ENCODE data around the gene CELF5.
A peak's percentile ranks its signal among the peaks of the same experiment; 100 is the strongest.

Gene CELF5

GRCh38 chr19:3243819-3244700 lies 19.6 kb downstream of the CELF5 start:
- DNase-seq (ENCODE audit: low spot score) = peak; percentile 77

GRCh38 chr19:3245050-3245449 lies 20.6 kb downstream of the CELF5 start:
- no peak for DNase-seq (ENCODE audit: low spot score)

GRCh38 chr19:3248728-3249326 lies 24.4 kb downstream of the CELF5 start:
- DNase-seq (ENCODE audit: low spot score) = no peak

GRCh38 chr19:3249408-3249807 lies 24.9 kb downstream of the CELF5 start:
- no peak for DNase-seq (ENCODE audit: low spot score)

- no peak for DNase-seq (ENCODE audit: low spot score)
Measured at GRCh38 chr19:3250675-3251074, 26.2 kb downstream of the CELF5 start.

- no peak for DNase-seq (ENCODE audit: low spot score)
Measured at GRCh38 chr19:3251229-3251628, 26.8 kb downstream of the CELF5 start.

GRCh38 chr19:3252650-3253049 lies 28.2 kb downstream of the CELF5 start:
- DNase-seq (ENCODE audit: low spot score) = no peak

GRCh38 chr19:3253270-3253669 lies 28.8 kb downstream of the CELF5 start:
- no peak for DNase-seq (ENCODE audit: low spot score)

- no peak for DNase-seq (ENCODE audit: low spot score)
Measured at GRCh38 chr19:3254520-3254919, 30.1 kb downstream of the CELF5 start.

- no peak for DNase-seq (ENCODE audit: low spot score)
Measured at GRCh38 chr19:3257071-3257470, 32.6 kb downstream of the CELF5 start.

GRCh38 chr19:3262362-3262761 lies 37.9 kb downstream of the CELF5 start:
- DNase-seq (ENCODE audit: low spot score) = no peak

GRCh38 chr19:3263866-3264265 lies 39.4 kb downstream of the CELF5 start:
- DNase-seq (ENCODE audit: low spot score) = no peak

GRCh38 chr19:3265432-3265831 lies 41.0 kb downstream of the CELF5 start:
- no peak for DNase-seq (ENCODE audit: low spot score)

- DNase-seq (ENCODE audit: low spot score) = no peak
Measured at GRCh38 chr19:3266092-3266693, 41.7 kb downstream of the CELF5 start.

- no peak for DNase-seq (ENCODE audit: low spot score)
Measured at GRCh38 chr19:3266792-3267514, 42.5 kb downstream of the CELF5 start.

- DNase-seq (ENCODE audit: low spot score) = no peak
Measured at GRCh38 chr19:3268326-3268725, 43.9 kb downstream of the CELF5 start.

GRCh38 chr19:3268763-3269162 lies 44.3 kb downstream of the CELF5 start:
- no peak for DNase-seq (ENCODE audit: low spot score)

GRCh38 chr19:3269916-3270671 lies 45.6 kb downstream of the CELF5 start:
- DNase-seq (ENCODE audit: low spot score) = no peak

- peak; percentile 76 for DNase-seq (ENCODE audit: low spot score)
Measured at GRCh38 chr19:3270902-3271301, 46.4 kb downstream of the CELF5 start.

- DNase-seq (ENCODE audit: low spot score) = no peak
Measured at GRCh38 chr19:3272401-3272931, 48.0 kb downstream of the CELF5 start.

GRCh38 chr19:3272952-3273351 lies 48.5 kb downstream of the CELF5 start:
- no peak for DNase-seq (ENCODE audit: low spot score)

All from ecto neural progenitor cell (in vitro differentiated cells).